ENCODE data around the gene HORMAD2.
"Not testable (repeated sequence)": the region's sequence is repeated elsewhere in the genome, so short reads cannot be mapped to it uniquely, and the experiment has no call there.

The HORMAD2 gene

DNA sequence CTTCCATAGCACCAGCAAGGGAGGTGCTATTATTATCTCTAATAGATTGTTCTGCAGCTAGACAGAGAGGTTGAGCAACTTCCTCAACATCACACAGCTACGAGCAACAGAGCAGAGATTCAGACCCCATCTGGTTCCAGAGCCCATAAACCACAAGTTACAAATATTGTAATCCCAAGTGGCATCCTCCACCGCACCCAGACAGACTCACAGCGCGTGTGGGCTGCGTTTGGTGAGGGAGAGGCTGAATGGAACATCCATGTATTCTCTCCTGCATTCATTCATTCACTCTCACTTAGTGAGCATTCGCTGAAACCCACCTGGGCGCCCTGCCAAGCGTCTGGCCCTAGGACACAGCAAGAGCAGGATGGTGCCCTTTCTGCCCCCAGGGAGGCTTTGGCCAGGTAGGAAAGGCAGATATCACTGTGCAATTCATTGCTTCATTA is 132.8 kb downstream of the HORMAD2 start:
- no peak for ATAC-seq
- TF ChIP-seq, protein P1, sequence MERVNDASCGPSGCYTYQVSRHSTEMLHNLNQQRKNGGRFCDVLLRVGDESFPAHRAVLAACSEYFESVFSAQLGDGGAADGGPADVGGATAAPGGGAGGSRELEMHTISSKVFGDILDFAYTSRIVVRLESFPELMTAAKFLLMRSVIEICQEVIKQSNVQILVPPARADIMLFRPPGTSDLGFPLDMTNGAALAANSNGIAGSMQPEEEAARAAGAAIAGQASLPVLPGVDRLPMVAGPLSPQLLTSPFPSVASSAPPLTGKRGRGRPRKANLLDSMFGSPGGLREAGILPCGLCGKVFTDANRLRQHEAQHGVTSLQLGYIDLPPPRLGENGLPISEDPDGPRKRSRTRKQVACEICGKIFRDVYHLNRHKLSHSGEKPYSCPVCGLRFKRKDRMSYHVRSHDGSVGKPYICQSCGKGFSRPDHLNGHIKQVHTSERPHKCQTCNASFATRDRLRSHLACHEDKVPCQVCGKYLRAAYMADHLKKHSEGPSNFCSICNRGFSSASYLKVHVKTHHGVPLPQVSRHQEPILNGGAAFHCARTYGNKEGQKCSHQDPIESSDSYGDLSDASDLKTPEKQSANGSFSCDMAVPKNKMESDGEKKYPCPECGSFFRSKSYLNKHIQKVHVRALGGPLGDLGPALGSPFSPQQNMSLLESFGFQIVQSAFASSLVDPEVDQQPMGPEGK (CRISPR knock-in tag; IDR thresholded peaks at IDR 0.05; ENCODE audit: borderline replicate concordance): no peak
- no peak for TF ChIP-seq GLIS3 (CRISPR knock-in tag; IDR thresholded peaks at IDR 0.05)
- no peak for TF ChIP-seq ZC3H10 (CRISPR knock-in tag; IDR thresholded peaks at IDR 0.05)

DNA sequence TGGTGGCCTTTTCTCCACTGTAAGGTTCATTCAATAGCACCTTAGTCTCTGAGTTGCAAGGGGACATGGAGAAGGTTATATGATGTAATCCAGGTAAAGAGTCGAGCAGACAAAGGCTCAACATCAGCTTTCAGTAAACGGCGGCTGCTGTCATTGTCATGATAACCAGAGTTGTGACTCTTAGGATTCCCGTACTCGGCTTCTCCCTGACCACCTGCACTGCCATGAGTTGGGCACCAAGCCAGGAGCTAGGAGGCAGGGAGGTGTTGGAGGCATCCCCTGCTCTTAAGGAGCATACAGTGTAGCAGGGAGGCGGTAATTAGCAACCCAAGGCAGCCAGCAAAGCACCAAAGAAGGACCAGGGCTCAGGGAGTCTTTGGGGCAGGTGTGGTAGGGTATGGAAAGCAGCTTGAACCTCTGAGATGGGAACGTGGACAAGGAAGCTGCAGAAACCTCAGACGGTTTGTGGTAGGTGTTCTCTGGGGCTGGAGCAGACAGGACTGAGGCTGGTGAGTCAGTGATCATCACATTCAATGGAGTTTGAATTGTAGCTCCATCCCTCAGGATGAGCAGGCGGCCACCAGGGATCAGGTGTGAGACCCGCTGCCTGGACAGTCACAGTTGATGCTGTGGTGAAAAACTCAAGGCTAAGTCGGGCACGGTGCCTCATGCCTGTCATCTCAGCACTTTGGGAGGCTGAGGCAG is 134.6 kb downstream of the HORMAD2 start:
- no peak for ATAC-seq
- TF ChIP-seq ZNF8 (CRISPR knock-in tag; IDR thresholded peaks at IDR 0.05): no peak
- no peak for TF ChIP-seq ESRRG (CRISPR knock-in tag; IDR thresholded peaks at IDR 0.05)
- TF ChIP-seq ZFP30 (CRISPR knock-in tag; IDR thresholded peaks at IDR 0.05): no peak
- TF ChIP-seq, protein P1 (CRISPR knock-in tag; IDR thresholded peaks at IDR 0.05; ENCODE audit: borderline replicate concordance): no peak
- TF ChIP-seq OSR1 (CRISPR knock-in tag; IDR thresholded peaks at IDR 0.05): no peak
- TF ChIP-seq TOX (CRISPR knock-in tag; IDR thresholded peaks at IDR 0.05; ENCODE audit: borderline replicate concordance): no peak
- no peak for TF ChIP-seq PPARA (CRISPR knock-in tag; IDR thresholded peaks at IDR 0.05; ENCODE audit: borderline replicate concordance)
- TF ChIP-seq ZFP3 (CRISPR knock-in tag; IDR thresholded peaks at IDR 0.05): no peak
- TF ChIP-seq RARB (CRISPR knock-in tag; IDR thresholded peaks at IDR 0.05): no peak
- TF ChIP-seq, protein P2, sequence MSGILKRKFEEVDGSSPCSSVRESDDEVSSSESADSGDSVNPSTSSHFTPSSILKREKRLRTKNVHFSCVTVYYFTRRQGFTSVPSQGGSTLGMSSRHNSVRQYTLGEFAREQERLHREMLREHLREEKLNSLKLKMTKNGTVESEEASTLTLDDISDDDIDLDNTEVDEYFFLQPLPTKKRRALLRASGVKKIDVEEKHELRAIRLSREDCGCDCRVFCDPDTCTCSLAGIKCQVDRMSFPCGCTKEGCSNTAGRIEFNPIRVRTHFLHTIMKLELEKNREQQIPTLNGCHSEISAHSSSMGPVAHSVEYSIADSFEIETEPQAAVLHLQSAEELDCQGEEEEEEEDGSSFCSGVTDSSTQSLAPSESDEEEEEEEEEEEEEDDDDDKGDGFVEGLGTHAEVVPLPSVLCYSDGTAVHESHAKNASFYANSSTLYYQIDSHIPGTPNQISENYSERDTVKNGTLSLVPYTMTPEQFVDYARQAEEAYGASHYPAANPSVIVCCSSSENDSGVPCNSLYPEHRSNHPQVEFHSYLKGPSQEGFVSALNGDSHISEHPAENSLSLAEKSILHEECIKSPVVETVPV (CRISPR knock-in tag; IDR thresholded peaks at IDR 0.05): no peak
- TF ChIP-seq ZNF70 (CRISPR knock-in tag; IDR thresholded peaks at IDR 0.05): no peak
- TF ChIP-seq ISL1 (CRISPR knock-in tag; IDR thresholded peaks at IDR 0.05): no peak
- TF ChIP-seq ZC3H10 (CRISPR knock-in tag; IDR thresholded peaks at IDR 0.05): no peak
- TF ChIP-seq, protein P3, sequence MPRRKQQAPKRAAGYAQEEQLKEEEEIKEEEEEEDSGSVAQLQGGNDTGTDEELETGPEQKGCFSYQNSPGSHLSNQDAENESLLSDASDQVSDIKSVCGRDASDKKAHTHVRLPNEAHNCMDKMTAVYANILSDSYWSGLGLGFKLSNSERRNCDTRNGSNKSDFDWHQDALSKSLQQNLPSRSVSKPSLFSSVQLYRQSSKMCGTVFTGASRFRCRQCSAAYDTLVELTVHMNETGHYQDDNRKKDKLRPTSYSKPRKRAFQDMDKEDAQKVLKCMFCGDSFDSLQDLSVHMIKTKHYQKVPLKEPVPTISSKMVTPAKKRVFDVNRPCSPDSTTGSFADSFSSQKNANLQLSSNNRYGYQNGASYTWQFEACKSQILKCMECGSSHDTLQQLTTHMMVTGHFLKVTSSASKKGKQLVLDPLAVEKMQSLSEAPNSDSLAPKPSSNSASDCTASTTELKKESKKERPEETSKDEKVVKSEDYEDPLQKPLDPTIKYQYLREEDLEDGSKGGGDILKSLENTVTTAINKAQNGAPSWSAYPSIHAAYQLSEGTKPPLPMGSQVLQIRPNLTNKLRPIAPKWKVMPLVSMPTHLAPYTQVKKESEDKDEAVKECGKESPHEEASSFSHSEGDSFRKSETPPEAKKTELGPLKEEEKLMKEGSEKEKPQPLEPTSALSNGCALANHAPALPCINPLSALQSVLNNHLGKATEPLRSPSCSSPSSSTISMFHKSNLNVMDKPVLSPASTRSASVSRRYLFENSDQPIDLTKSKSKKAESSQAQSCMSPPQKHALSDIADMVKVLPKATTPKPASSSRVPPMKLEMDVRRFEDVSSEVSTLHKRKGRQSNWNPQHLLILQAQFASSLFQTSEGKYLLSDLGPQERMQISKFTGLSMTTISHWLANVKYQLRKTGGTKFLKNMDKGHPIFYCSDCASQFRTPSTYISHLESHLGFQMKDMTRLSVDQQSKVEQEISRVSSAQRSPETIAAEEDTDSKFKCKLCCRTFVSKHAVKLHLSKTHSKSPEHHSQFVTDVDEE (CRISPR knock-in tag; IDR thresholded peaks at IDR 0.05): no peak
- TF ChIP-seq BACH2 (CRISPR knock-in tag; IDR thresholded peaks at IDR 0.05; ENCODE audit: borderline replicate concordance): no peak

DNA sequence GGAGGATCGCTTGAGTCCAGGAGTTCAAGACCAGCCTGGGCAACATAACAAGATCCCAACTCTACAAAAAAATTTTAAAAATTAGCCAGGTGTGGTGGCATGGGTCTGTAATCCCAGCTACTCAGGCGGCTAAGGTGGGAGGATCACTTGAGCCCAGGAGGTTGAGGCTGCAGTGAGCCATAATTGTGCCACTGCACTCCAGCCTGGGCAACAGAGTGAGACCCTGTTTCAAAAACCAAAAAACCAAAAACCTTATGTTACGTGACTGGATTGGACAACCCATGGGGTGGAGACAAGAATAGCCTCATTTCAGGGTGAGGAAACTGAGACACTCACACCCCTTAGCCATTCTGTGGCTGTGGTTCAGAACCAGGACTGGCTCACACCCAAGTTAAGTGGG is 136.0 kb downstream of the HORMAD2 start:
- not testable (repeated sequence) for ATAC-seq

DNA sequence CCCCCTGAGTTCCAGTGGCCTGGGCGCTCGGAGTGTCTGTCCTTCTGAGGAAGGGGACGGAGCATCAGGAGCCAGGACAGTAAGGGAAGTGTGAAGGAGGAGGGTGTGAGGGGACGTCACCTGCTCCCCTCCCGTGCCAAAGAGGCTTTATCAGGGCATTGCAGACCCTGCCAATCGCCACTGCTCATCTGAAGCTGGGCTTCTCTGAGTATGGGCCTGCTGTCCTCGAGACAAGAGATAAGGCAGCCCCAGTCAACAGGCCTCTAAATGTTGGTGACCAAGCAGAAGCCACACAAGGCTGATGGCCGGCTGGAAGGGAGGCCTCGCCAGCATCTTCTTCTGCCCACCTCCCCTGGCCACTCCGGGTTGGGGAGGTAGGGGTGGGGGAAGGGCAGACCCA is 136.4 kb downstream of the HORMAD2 start:
- TF ChIP-seq ISL1 (CRISPR knock-in tag; IDR thresholded peaks at IDR 0.05) (no peak), TOX (CRISPR knock-in tag; IDR thresholded peaks at IDR 0.05; ENCODE audit: borderline replicate concordance) (no peak), RARB (CRISPR knock-in tag; IDR thresholded peaks at IDR 0.05) (no peak), ESRRG (CRISPR knock-in tag; IDR thresholded peaks at IDR 0.05) (no peak), TCF4 (CRISPR knock-in tag; IDR thresholded peaks at IDR 0.05; ENCODE audit: borderline replicate concordance) (no peak), OSR1 (CRISPR knock-in tag; IDR thresholded peaks at IDR 0.05) (no peak), SNAI2 (CRISPR knock-in tag; IDR thresholded peaks at IDR 0.05) (no peak)
- TF ChIP-seq, protein P2 (CRISPR knock-in tag; IDR thresholded peaks at IDR 0.05): no peak
- TF ChIP-seq, protein P4, sequence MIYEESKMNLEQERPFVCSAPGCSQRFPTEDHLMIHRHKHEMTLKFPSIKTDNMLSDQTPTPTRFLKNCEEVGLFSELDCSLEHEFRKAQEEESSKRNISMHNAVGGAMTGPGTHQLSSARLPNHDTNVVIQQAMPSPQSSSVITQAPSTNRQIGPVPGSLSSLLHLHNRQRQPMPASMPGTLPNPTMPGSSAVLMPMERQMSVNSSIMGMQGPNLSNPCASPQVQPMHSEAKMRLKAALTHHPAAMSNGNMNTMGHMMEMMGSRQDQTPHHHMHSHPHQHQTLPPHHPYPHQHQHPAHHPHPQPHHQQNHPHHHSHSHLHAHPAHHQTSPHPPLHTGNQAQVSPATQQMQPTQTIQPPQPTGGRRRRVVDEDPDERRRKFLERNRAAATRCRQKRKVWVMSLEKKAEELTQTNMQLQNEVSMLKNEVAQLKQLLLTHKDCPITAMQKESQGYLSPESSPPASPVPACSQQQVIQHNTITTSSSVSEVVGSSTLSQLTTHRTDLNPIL (CRISPR knock-in tag; IDR thresholded peaks at IDR 0.05; ENCODE audit: low read depth): no peak
- TF ChIP-seq, protein P5, sequence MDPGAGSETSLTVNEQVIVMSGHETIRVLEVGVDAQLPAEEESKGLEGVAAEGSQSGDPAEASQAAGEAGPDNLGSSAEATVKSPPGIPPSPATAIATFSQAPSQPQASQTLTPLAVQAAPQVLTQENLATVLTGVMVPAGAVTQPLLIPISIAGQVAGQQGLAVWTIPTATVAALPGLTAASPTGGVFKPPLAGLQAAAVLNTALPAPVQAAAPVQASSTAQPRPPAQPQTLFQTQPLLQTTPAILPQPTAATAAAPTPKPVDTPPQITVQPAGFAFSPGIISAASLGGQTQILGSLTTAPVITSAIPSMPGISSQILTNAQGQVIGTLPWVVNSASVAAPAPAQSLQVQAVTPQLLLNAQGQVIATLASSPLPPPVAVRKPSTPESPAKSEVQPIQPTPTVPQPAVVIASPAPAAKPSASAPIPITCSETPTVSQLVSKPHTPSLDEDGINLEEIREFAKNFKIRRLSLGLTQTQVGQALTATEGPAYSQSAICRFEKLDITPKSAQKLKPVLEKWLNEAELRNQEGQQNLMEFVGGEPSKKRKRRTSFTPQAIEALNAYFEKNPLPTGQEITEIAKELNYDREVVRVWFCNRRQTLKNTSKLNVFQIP (CRISPR knock-in tag; IDR thresholded peaks at IDR 0.05; ENCODE audit: borderline replicate concordance, low read depth): no peak
- no peak for ATAC-seq
